GM18511 (cell line): ENCODE measurements around the gene FOXP2.
"Not testable (repeated sequence)": the region's sequence is repeated elsewhere in the genome, so short reads cannot be mapped to it uniquely, and the experiment has no call there.

Source experiments
- ATAC-seq: cut with Tn5 transposase; IDR thresholded peaks from one replicate; pipeline ENCODE4 v1.9.1; 2021; ENCODE audit warnings: mild to moderate bottlenecking, moderate library complexity; ENCODE audit not compliant: unreplicated experiment

FOXP2 gene

GRCh38 chr7:114574384-114574783 is 159.8 kb downstream of the FOXP2 start:
- ATAC-seq, result no peak

- no peak for ATAC-seq
Measured at GRCh38 chr7:114575098-114575497, 160.5 kb downstream of the FOXP2 start.

GRCh38 chr7:114580963-114581362 is 166.3 kb downstream of the FOXP2 start:
- not testable (repeated sequence) for ATAC-seq

- no peak for ATAC-seq
Measured at GRCh38 chr7:114588506-114588905, 173.9 kb downstream of the FOXP2 start.

GRCh38 chr7:114589436-114589835 is 174.8 kb downstream of the FOXP2 start:
- ATAC-seq, result no peak

- ATAC-seq, result no peak
Measured at GRCh38 chr7:114590298-114590697, 175.7 kb downstream of the FOXP2 start.

- no peak for ATAC-seq
Measured at GRCh38 chr7:114598946-114599345, 184.3 kb downstream of the FOXP2 start.

GRCh38 chr7:114606100-114606499 is 191.5 kb downstream of the FOXP2 start:
- ATAC-seq, result no peak

GRCh38 chr7:114608822-114609221 is 194.2 kb downstream of the FOXP2 start:
- not testable (repeated sequence) for ATAC-seq

- ATAC-seq, result no peak
Measured at GRCh38 chr7:114620208-114620607, 205.6 kb downstream of the FOXP2 start.

- ATAC-seq, result no peak
Measured at GRCh38 chr7:114622221-114622620, 207.6 kb downstream of the FOXP2 start.

- ATAC-seq, result no peak
Measured at GRCh38 chr7:114623146-114623545, 208.5 kb downstream of the FOXP2 start.

- no peak for ATAC-seq
Measured at GRCh38 chr7:114627231-114627630, 212.6 kb downstream of the FOXP2 start.

GRCh38 chr7:114628362-114628761 is 213.7 kb downstream of the FOXP2 start:
- ATAC-seq, result no peak

GRCh38 chr7:114629762-114630161 is 215.1 kb downstream of the FOXP2 start:
- no peak for ATAC-seq

- ATAC-seq, result no peak
Measured at GRCh38 chr7:114630201-114630990, 215.8 kb downstream of the FOXP2 start.

GRCh38 chr7:114631249-114631822 is 216.7 kb downstream of the FOXP2 start:
- ATAC-seq, result no peak

GRCh38 chr7:114639451-114639850 is 224.8 kb downstream of the FOXP2 start:
- ATAC-seq, result no peak

- ATAC-seq, result no peak
Measured at GRCh38 chr7:114644455-114644854, 229.8 kb downstream of the FOXP2 start.

GRCh38 chr7:114645451-114645850 is 230.8 kb downstream of the FOXP2 start:
- no peak for ATAC-seq

- no peak for ATAC-seq
Measured at GRCh38 chr7:114647518-114647917, 232.9 kb downstream of the FOXP2 start.

GRCh38 chr7:114648117-114648516 is 233.5 kb downstream of the FOXP2 start:
- ATAC-seq, result no peak

GRCh38 chr7:114648680-114649079 is 234.1 kb downstream of the FOXP2 start:
- ATAC-seq, result no peak
